HCT116 (cell line): ENCODE results near the gene CIB4. TPM values are rescaled to one million over a fixed set of nuclear protein-coding genes. Genes with fewer than 3 reads are reported as not detected.

Source experiments
- ATAC-seq: fragments of 200-7000 bp; cut with Tn5 transposase; 2 replicates; pipeline ENCODE4 v1.9.1; 2020; ENCODE audit warnings: mild to moderate bottlenecking, moderate library complexity
- BruUV-seq: library from RNA; stranded (reverse); fragments of 400-500 nt; replicated peaks from 2 replicates; lab custom pipeline; 2021; lab: Mats Ljungman, UMichigan
- CTCF ChIA-PET: fragments of 300-600 bp; sonication (Branson Sonifier 250); formaldehyde crosslinking; loops from one replicate; lab custom pipeline; 2021; ENCODE audit warnings: antibody characterized with exemption; lab: Charles Lee
- POLR2A ChIA-PET: fragments of 300-600, 350-600 bp; sonication (Branson Sonifier 250); formaldehyde crosslinking; loops from one replicate; lab custom pipeline; 2021; ENCODE audit warnings: antibody characterized with exemption; lab: Charles Lee
- RAD21 ChIA-PET, 2 experiments: fragments of 300-600 bp; sonication (Branson Sonifier 250); formaldehyde crosslinking; loops; one replicate each; lab custom pipeline; 2023; ENCODE audit warnings: low total read pairs in 2 of 2; ENCODE audit not compliant: uncharacterized antibody in 2 of 2, unreplicated experiment in 2 of 2, low non-redundant PET in 1 of 2; lab: Charles Lee
- DNase-seq: peaks from one replicate; pipeline ENCODE4 v3.0.0-alpha.2; 2010; ENCODE audit warnings: low read depth, low spot score
- H2AFZ ChIP-seq: fragments of 200-600 bp; shearing (Covaris generic), sonication (generic); 2 replicates; pipeline ENCODE4 v1.6.1; 2017; ENCODE audit warnings: low read depth, mixed run types, mixed read lengths, antibody characterized with exemption, low read length; ENCODE audit not compliant: poor library complexity, severe bottlenecking
- H3K27ac ChIP-seq: 2 replicates; pipeline ENCODE4 v1.5.1; 2012; ENCODE audit warnings: low read depth, low read length
- H3K27me3 ChIP-seq: fragments of 200-600 bp; sonication (generic); 2 replicates; pipeline ENCODE4 v1.6.1; 2016; ENCODE audit warnings: mixed run types, low read length, mixed read lengths; ENCODE audit not compliant: insufficient read depth
- H3K36me3 ChIP-seq, 2 experiments: fragments of 200-500 bp in 1 of 2; fragments of 200-600 bp in 1 of 2; sonication (Bioruptor generic) in 1 of 2; sonication (generic) in 1 of 2; 2 replicates each; pipeline versions ENCODE4 v1.5.1 to v1.6.1; 2014 to 2016; ENCODE audit warnings: low read length in 2 of 2, inconsistent platforms in 1 of 2, mixed read lengths in 1 of 2, mixed run types in 1 of 2; ENCODE audit not compliant: insufficient read depth in 2 of 2, control insufficient read depth in 1 of 2
- H3K4me1 ChIP-seq, 2 experiments: fragments of 200-600 bp in 1 of 2; sonication (generic) in 1 of 2; 2 replicates each; pipeline versions ENCODE4 v1.5.1 to v1.6.1; 2012 to 2017; ENCODE audit warnings: low read length in 2 of 2, inconsistent platforms in 1 of 2, mild to moderate bottlenecking in 1 of 2, mixed read lengths in 1 of 2, mixed run types in 1 of 2, moderate library complexity in 1 of 2; ENCODE audit not compliant: insufficient read depth in 2 of 2, control insufficient read depth in 1 of 2
- H3K4me2 ChIP-seq: fragments of 200-600 bp; sonication (generic); 2 replicates; pipeline ENCODE4 v1.6.1; 2017; ENCODE audit warnings: mixed run types, low read length, mixed read lengths
- H3K4me3 ChIP-seq, 2 experiments: fragments of 200-600 bp in 1 of 2; sonication (generic) in 1 of 2; replicated peaks in 1 of 2; 2 replicates each; pipeline ENCODE4 v1.5.1; 2011 to 2016; ENCODE audit warnings: low read length in 2 of 2, control low read depth in 1 of 2, low read depth in 1 of 2, mild to moderate bottlenecking in 1 of 2, mixed read lengths in 1 of 2, mixed run types in 1 of 2
- H3K79me2 ChIP-seq: fragments of 200-600 bp; sonication (generic); 2 replicates; pipeline ENCODE4 v1.6.1; 2017; ENCODE audit warnings: mild to moderate bottlenecking, mixed run types, low read length, moderate library complexity, mixed read lengths; ENCODE audit not compliant: insufficient read depth
- H3K9ac ChIP-seq: fragments of 200-600 bp; sonication (generic); 2 replicates; pipeline ENCODE4 v1.6.1; 2016; ENCODE audit warnings: low read length, mixed read lengths
- H3K9me2 ChIP-seq: fragments of 200-600 bp; sonication (generic), shearing (Covaris generic); 2 replicates; pipeline ENCODE4 v1.6.1; 2017; ENCODE audit warnings: mixed run types, mild to moderate bottlenecking, moderate library complexity; ENCODE audit not compliant: insufficient read depth
- H3K9me3 ChIP-seq, 2 experiments: fragments of 200-500 bp in 1 of 2; fragments of 200-600 bp in 1 of 2; sonication (Bioruptor generic) in 1 of 2; sonication (generic) in 1 of 2; 2 replicates each; pipeline ENCODE4 v1.6.1; 2014 to 2017; ENCODE audit warnings: low read length in 2 of 2, mixed read lengths in 2 of 2, inconsistent platforms in 1 of 2, low read depth in 1 of 2, mild to moderate bottlenecking in 1 of 2, mixed run types in 1 of 2, moderate library complexity in 1 of 2; ENCODE audit not compliant: control insufficient read depth in 1 of 2, insufficient read depth in 1 of 2
- H4K20me1 ChIP-seq: fragments of 200-600 bp; sonication (generic), shearing (Covaris generic); 2 replicates; pipeline ENCODE4 v1.6.1; 2017; ENCODE audit warnings: mixed run types, mild to moderate bottlenecking, moderate library complexity; ENCODE audit not compliant: insufficient read depth
- ATF3 ChIP-seq: IDR thresholded peaks from 2 replicates; pipeline ENCODE4 v1.6.1; 2012
- CBX3 ChIP-seq: IDR thresholded peaks from 2 replicates; pipeline ENCODE4 v1.6.1; 2012; ENCODE audit warnings: low read depth
- CTCF ChIP-seq, 3 experiments: fragments of 200-600 bp in 1 of 3; sonication (generic) in 1 of 3; IDR thresholded peaks in 2 of 3; conservative IDR thresholded peaks in 1 of 3; 2 replicates each; pipeline ENCODE4 v1.5.1; 2012 to 2017; ENCODE audit warnings: low read depth in 2 of 3, low read length in 2 of 3, antibody characterized with exemption in 1 of 3, borderline replicate concordance in 1 of 3, control low read depth in 1 of 3, mild to moderate bottlenecking in 1 of 3, mixed read lengths in 1 of 3, mixed run types in 1 of 3, moderate library complexity in 1 of 3; ENCODE audit not compliant: insufficient read depth in 1 of 3
- EGR1 ChIP-seq: IDR thresholded peaks from 2 replicates; pipeline ENCODE4 v1.6.1; 2012; ENCODE audit warnings: low read depth
- EZH2 ChIP-seq: fragments of 200-600 bp; sonication (generic); IDR thresholded peaks from 2 replicates; pipeline ENCODE4 v1.6.1; 2017; ENCODE audit warnings: antibody characterized with exemption, mixed run types
- MAX ChIP-seq: IDR thresholded peaks from 2 replicates; pipeline ENCODE4 v1.6.1; 2012
- POLR2A ChIP-seq: IDR thresholded peaks from 2 replicates; pipeline ENCODE4 v1.7.0; 2011; ENCODE audit warnings: borderline replicate concordance; ENCODE audit not compliant: insufficient read depth, insufficient read length; ENCODE audit errors: extremely low read depth
- POLR2AphosphoS5 ChIP-seq: IDR thresholded peaks from 2 replicates; pipeline ENCODE4 v1.6.1; 2011; ENCODE audit warnings: mild to moderate bottlenecking, low read depth, low read length, moderate library complexity
- RAD21 ChIP-seq: IDR thresholded peaks from 2 replicates; pipeline ENCODE4 v1.6.1; 2012; ENCODE audit warnings: low read depth, mild to moderate bottlenecking
- SIN3A ChIP-seq: IDR thresholded peaks from 2 replicates; pipeline ENCODE4 v1.6.1; 2012; ENCODE audit warnings: low read depth
- YY1 ChIP-seq: IDR thresholded peaks from 2 replicates; pipeline ENCODE4 v1.6.1; 2011; ENCODE audit warnings: low read length, low read depth, moderate library complexity, mild to moderate bottlenecking; ENCODE audit not compliant: insufficient replicate concordance; ENCODE audit errors: extremely low read depth
- ZBTB33 ChIP-seq: IDR thresholded peaks from 2 replicates; pipeline ENCODE4 v1.6.1; 2011; ENCODE audit warnings: mild to moderate bottlenecking, low read length, moderate library complexity; ENCODE audit not compliant: insufficient replicate concordance; ENCODE audit errors: extremely low read depth
- ZFX ChIP-seq: fragments of 450-650 bp; IDR thresholded peaks from 2 replicates; pipeline ENCODE4 v1.6.1; 2017
- ZNF274 ChIP-seq: fragments of 200-500 bp; sonication (Bioruptor generic); IDR thresholded peaks from 2 replicates; pipeline ENCODE4 v1.6.1; 2014; ENCODE audit warnings: mild to moderate bottlenecking, low read depth, low read length, inconsistent platforms
- intact Hi-C: fragments of 100-400 bp; cut with micrococcal nuclease; formaldehyde crosslinking; loops from 2 replicates; pipeline ENCODE4 v1.10.0; 2022
- total RNA-seq: library from RNA; stranded (reverse); gene quantifications from one replicate; pipeline ENCODE4 v1.2.1, GENCODE V29; 2021; ENCODE audit not compliant: unreplicated experiment

Gene CIB4
- total RNA-seq, 1 experiment from 2014 or later: not detected

GRCh38 chr2:26577442-26578112 is 63.6 kb downstream of the CIB4 start:
- POLR2A ChIA-PET: interaction anchor here (1.6 kb wide), 1 partner anchor 56 kb away, joined by 4 read pairs; no protein-coding TSS in a partner anchor

More at GRCh38 chr2:26577442-26578112, 63.6 kb downstream of the CIB4 start:
- Histone ChIP-seq H3K9me2 (no peaks in the 10 kb centered on the region), H3K4me2 (no peak overlapping the region; the same call in 1 of the 2 replicates), H2AFZ (no peak overlapping the region), H3K27me3 (no peaks in the 10 kb centered on the region), H3K4me1 (peaks cover 0 to 11% of the 10 kb centered on the region in 2 experiments; a peak in 1 of 4 replicates), H3K9me3 (no peaks in the 10 kb centered on the region), H3K36me3 (no peaks in the 10 kb centered on the region), H4K20me1 (no peaks in the 10 kb centered on the region), H3K27ac (no peak overlapping the region), H3K9ac (no peak overlapping the region), H3K79me2 (no peaks in the 10 kb centered on the region), H3K4me3 (no peak overlapping the region)
- CTCF ChIA-PET: interaction anchor here (0.6 to 3.5 kb wide), 16 partner anchors 13 to 626 kb away, joined by 3 to 30 read pairs (median 4); a partner anchor contains a TSS
- RAD21 ChIA-PET: interaction anchor here (0.6 to 1.8 kb wide), 7 partner anchors 12 to 107 kb away, joined by 3 to 13 read pairs (median 3); no protein-coding TSS in a partner anchor
- ATAC-seq (peak; percentile 94), DNase-seq (peak; percentile 27)
- BruUV-seq: no TSS peak
- intact Hi-C loops: loop anchor here (1.0 to 10.0 kb wide), 4 partner anchors 56 to 623 kb away; no protein-coding TSS in a partner anchor
- TF ChIP-seq EZH2: no peak
- TF ChIP-seq POLR2A: no peak
- no peak; the same call in 1 of the 2 replicates for TF ChIP-seq EGR1
- TF ChIP-seq CTCF (IDR thresholded peaks at IDR 0.05 in 2 of 3, conservative IDR thresholded peaks at IDR 0.05 in 1 of 3; ENCODE audit: borderline replicate concordance in 1 of 3, insufficient read depth in 1 of 3, low read depth in 2 of 3, low read length in 2 of 3): peak; percentile 90 to 96 (median 96)
- no peak for TF ChIP-seq SIN3A
- no peak for TF ChIP-seq ZBTB33
- TF ChIP-seq MAX: no peak
- no peak for TF ChIP-seq POLR2AphosphoS5
- no peak for TF ChIP-seq ZNF274
- TF ChIP-seq CBX3: no peak
- peak; percentile 98 for TF ChIP-seq RAD21
- no peak for TF ChIP-seq YY1
- TF ChIP-seq ATF3: no peak
- TF ChIP-seq ZFX: no peak
- TF ChIP-seq, all 23 proteins: peak for 2
